Suppressor macrophage treated with lipopolysaccharide for 1 hour (primary cell): ENCODE data around the gene FNBP1L.

Experiments
- DNase-seq, 3 donors: peaks; one replicate each; pipeline ENCODE4 v3.0.0-alpha.2; 2020 to 2022

The FNBP1L gene

GRCh38 chr1:93495911-93496310 is 48.0 kb downstream of the FNBP1L start:
- no peak for DNase-seq

- no peak for DNase-seq
These were observed 48.6 kb downstream of the FNBP1L start for GRCh38 chr1:93496520-93496919.

- no peak for DNase-seq
These were observed 51.2 kb downstream of the FNBP1L start for GRCh38 chr1:93499075-93499474.

DNA sequence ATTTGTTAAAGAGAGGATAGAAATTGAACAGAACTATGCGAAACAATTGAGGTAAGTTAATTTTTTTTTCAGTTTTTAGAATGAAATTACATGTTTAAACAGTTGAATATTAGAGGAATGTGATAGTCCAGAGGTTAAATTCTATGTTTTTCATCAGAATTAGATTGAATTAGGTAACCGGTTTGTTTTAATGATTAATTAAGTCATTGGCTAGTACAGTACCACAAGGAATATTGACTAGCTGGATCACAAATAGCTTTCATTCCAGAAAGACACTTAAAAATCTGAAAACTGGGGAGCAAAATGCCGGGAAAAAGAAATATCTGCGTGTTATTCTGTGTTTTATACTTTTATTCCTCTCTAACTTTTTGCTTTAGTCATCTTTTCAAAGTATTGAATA is 51.6 kb downstream of the FNBP1L start:
- DNase-seq, result no peak

DNA sequence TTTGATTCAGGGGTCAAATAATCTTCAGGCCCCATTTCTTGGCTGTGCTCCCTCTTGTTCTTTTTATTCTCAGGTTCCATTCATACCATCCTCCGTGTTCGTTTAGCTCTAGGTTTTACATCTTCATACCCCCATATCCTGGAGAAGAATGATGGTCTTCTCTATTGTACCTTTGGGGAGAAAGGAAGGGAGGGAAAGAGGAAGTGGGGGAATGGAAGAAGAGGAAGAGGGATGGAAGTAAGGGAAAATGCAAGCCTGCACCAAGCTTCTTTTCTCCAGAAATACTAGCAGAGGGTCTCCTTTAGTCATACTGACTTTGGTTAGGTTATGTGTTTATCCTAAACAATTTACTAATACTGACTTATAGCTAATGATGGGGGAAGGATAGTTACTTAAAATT is 52.4 kb downstream of the FNBP1L start:
- no peak for DNase-seq

DNA sequence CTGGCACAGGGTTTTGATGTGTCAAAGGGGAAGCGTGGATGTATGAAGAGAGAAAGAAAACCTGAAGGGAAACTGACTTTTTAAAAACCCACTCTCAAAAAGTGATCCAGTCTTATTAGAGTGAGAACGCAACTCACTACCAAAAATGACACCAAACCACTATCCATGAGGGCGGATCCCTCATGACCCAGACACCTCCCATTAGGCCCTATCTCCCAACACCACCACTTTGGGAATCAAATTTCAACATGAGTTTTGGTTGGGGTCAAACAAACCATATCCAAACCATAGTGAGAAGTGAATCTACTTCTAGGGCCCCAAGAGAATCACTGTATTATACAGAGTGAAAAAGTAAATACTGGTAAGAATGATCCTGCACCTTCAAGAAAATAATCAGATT is 53.5 kb downstream of the FNBP1L start:
- DNase-seq, result no peak

- no peak for DNase-seq
These were observed 54.0 kb downstream of the FNBP1L start for GRCh38 chr1:93501829-93502369.

DNA sequence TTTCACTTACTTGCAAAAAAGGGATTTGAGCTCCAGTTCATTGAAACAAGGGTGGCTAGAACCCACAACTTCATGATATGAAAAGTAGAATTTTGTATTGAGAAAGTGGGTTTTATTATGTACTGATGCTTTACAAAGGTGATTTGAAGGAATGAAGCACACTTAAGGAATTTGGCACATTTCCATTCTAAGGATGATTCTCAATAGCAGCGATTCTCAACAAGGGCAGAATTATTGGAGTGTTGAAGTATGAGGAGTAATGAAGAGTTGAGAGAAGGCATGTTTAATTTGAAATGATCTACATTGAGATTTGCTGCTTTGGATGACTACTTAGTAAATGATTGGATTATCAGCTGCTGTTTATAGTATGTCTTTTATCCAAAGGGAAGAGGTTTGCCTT is 54.7 kb downstream of the FNBP1L start:
- DNase-seq, result no peak

DNA sequence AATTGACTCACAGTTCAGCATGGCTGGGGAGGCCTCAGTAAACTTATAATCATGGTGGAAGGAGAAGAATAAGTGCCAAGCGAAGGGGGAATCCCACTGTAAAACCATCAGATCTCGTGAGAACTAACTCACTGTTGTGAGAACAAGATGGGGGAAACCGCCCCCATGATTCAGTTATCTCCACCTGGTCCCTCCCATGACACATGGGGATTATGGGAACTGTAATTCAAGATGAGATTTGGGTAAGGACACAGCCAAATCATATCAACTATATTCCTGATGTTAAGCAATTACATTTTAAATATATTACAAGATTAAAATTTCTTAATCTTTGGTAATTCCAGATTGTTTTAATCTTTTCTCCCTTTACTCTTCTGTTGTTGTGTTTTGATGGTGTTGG is 55.2 kb downstream of the FNBP1L start:
- no peak for DNase-seq

GRCh38 chr1:93503816-93504215 is 55.9 kb downstream of the FNBP1L start:
- DNase-seq, result no peak

- DNase-seq, result no peak
These were observed 56.5 kb downstream of the FNBP1L start for GRCh38 chr1:93504247-93505033.

- no peak for DNase-seq
These were observed 58.2 kb downstream of the FNBP1L start for GRCh38 chr1:93506126-93506525.

- no peak for DNase-seq
These were observed 68.2 kb downstream of the FNBP1L start for GRCh38 chr1:93516164-93516563.

DNA sequence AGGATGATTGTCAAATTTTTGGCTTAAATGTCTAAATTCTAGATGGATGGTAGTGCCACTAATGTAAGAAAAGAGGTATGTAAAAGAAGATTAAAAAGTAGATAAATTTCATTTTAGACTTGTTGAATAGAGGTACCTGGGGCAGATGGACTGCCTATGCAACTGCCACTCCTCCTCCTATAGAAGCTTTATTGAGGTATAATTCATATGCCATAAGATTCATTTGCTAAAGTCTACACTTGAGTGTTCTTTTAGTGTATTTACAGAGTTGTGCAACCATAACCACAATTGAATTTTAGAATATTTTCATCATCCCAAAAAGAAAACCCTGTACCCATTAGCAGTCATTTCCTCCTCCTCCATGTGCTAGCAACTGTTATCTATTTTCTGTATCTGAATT is 70.6 kb downstream of the FNBP1L start:
- DNase-seq, result no peak

DNA sequence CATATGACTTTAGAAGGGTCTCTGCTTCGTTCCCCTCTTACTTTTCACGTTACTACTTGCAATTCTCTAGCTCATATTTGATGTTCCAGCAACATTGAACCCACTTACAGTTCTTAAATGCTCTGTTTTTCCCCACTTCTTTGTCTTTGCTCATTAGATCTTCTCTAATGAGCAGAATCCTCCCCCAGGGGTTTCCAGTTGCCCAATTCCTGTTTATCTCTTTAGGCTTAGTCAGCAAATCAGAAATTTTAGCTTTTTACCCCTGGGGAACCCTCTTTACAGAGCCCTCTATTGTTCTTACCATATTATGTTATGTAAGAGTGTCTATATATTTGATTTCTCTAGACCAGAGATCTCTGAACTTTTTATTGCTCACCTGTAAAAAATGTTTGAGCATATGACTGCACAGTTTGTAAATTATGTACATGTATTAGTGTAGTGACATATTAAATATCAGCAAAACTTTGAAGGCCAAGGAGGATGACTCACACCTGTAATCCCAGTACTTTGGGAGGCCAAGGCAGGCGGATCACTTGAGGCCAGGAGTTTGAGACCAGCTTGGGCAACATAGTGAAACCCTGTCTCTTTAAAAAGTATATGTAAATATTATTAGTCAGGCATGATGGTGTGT is 71.4 kb downstream of the FNBP1L start:
- DNase-seq, result no peak

GRCh38 chr1:93521618-93522017 is 73.7 kb downstream of the FNBP1L start:
- no peak for DNase-seq

- DNase-seq, result no peak
These were observed 74.8 kb downstream of the FNBP1L start for GRCh38 chr1:93522721-93523120.

GRCh38 chr1:93525431-93525830 is 77.5 kb downstream of the FNBP1L start:
- no peak for DNase-seq

- no peak for DNase-seq
These were observed 78.5 kb downstream of the FNBP1L start for GRCh38 chr1:93526431-93526830.

- peak in 1 of 3 donors; percentile 3 for DNase-seq
These were observed 80.5 kb downstream of the FNBP1L start for GRCh38 chr1:93528412-93528811.

- no peak for DNase-seq
These were observed 83.3 kb downstream of the FNBP1L start for GRCh38 chr1:93531193-93531592.

- DNase-seq, result no peak
These were observed 85.0 kb downstream of the FNBP1L start for GRCh38 chr1:93532780-93533378.

GRCh38 chr1:93533677-93534076 is 85.8 kb downstream of the FNBP1L start:
- DNase-seq, result no peak

DNA sequence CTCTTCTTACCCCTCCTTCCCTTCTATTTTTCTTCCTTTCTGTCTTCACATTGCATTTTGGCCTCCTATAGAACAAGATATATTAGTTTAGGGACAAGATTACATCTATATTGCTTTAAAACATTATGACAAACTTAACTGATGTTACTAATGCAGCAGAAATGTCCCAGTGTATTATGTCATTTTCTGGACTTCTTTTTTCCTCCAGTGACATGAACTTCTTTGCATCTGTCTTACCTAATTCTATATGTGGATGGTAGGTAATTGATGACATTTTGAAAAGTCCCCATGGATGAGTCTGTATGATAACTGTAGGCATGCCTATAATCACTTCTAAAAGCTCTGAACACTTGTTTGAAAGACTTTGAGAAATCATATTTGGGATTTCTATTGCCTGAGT is 89.5 kb downstream of the FNBP1L start:
- peak in 2 of 3 donors; percentile 24 to 27 for DNase-seq
